Osteocyte (in vitro differentiated cells): ENCODE data around the gene KIF18B. TPM values are rescaled to one million over a fixed set of nuclear protein-coding genes. Genes with fewer than 3 reads are reported as not detected.

Experiments
- DNase-seq: peaks from one replicate; pipeline ENCODE4 v3.0.0; 2021; ENCODE audit warnings: mixed read lengths; ENCODE audit not compliant: unreplicated experiment; ENCODE audit errors: extremely low spot score
- H3K27ac Mint-ChIP-seq: one replicate; pipeline ENCODE4 v1.8.0; 2021; ENCODE audit warnings: mild to moderate bottlenecking, mixed read lengths; ENCODE audit not compliant: unreplicated experiment
- H3K27me3 Mint-ChIP-seq: one replicate; pipeline ENCODE4 v1.8.0; 2021; ENCODE audit warnings: mixed read lengths; ENCODE audit not compliant: unreplicated experiment
- H3K36me3 Mint-ChIP-seq: one replicate; pipeline ENCODE4 v1.8.0; 2021; ENCODE audit warnings: mixed read lengths; ENCODE audit not compliant: unreplicated experiment
- H3K4me1 Mint-ChIP-seq: one replicate; pipeline ENCODE4 v1.8.0; 2021; ENCODE audit warnings: mixed read lengths; ENCODE audit not compliant: unreplicated experiment
- H3K4me3 Mint-ChIP-seq: one replicate; pipeline ENCODE4 v1.8.0; 2021; ENCODE audit warnings: mild to moderate bottlenecking, moderate library complexity, mixed read lengths; ENCODE audit not compliant: unreplicated experiment
- H3K9me3 Mint-ChIP-seq: one replicate; pipeline ENCODE4 v1.8.0; 2021; ENCODE audit warnings: mixed read lengths; ENCODE audit not compliant: unreplicated experiment
- CTCF ChIP-seq: fragments of 200-600 bp; sonication (generic); IDR thresholded peaks from 2 replicates; pipeline ENCODE4 v1.5.0; 2021; ENCODE audit warnings: antibody characterized with exemption, mild to moderate bottlenecking, moderate library complexity
- total RNA-seq: library from RNA; stranded (reverse); gene quantifications from 2 replicates; pipeline ENCODE4 v1.2.1, GENCODE V29; 2021

KIF18B gene
- total RNA-seq, 1 donor from 2014 or later = 6.9 TPM

GRCh38 chr17:44917456-44917855 is 30.1 kb downstream of the KIF18B start:
- H3K27ac Mint-ChIP-seq = peak overlapping the region; percentile 18
- H3K36me3 Mint-ChIP-seq = no peaks in the 10 kb centered on the region
- DNase-seq = no peak
- H3K4me1 Mint-ChIP-seq = peaks cover 30% of the 10 kb centered on the region
- no peak overlapping the region for H3K4me3 Mint-ChIP-seq
- H3K27me3 Mint-ChIP-seq = peaks cover 3% of the 10 kb centered on the region
- H3K9me3 Mint-ChIP-seq = no peaks in the 10 kb centered on the region
- TF ChIP-seq CTCF = no peak

DNA sequence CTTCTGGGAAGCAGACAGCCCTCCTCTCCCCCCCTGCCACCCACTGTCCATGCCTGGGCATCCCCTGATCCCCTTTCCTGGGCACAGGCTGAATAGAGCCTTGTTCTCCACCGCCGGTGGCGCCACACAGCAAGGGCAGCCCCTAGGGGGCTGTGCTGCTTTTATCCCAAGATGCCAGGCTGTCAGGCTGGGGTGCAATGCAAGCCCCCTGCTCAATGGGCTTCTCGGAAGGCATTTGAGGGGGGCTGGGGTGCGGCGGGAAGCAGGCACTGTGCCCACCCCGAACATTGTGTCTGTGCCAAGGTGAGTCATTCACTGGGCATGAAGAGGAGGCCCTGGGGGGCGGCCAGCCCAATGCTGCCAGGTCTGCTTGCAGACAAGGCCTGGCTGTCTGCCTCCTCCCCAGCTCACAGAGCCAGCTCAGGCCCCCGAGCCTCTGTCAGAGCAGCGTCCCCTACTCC is 30.8 kb downstream of the KIF18B start:
- no peak for TF ChIP-seq CTCF
- no peaks in the 10 kb centered on the region for H3K9me3 Mint-ChIP-seq
- peak overlapping the region; percentile 54 for H3K27ac Mint-ChIP-seq
- H3K36me3 Mint-ChIP-seq = no peaks in the 10 kb centered on the region
- H3K27me3 Mint-ChIP-seq = peaks cover 3% of the 10 kb centered on the region
- H3K4me1 Mint-ChIP-seq = peaks cover 32% of the 10 kb centered on the region
- H3K4me3 Mint-ChIP-seq = no peak overlapping the region
- no peak for DNase-seq

DNA sequence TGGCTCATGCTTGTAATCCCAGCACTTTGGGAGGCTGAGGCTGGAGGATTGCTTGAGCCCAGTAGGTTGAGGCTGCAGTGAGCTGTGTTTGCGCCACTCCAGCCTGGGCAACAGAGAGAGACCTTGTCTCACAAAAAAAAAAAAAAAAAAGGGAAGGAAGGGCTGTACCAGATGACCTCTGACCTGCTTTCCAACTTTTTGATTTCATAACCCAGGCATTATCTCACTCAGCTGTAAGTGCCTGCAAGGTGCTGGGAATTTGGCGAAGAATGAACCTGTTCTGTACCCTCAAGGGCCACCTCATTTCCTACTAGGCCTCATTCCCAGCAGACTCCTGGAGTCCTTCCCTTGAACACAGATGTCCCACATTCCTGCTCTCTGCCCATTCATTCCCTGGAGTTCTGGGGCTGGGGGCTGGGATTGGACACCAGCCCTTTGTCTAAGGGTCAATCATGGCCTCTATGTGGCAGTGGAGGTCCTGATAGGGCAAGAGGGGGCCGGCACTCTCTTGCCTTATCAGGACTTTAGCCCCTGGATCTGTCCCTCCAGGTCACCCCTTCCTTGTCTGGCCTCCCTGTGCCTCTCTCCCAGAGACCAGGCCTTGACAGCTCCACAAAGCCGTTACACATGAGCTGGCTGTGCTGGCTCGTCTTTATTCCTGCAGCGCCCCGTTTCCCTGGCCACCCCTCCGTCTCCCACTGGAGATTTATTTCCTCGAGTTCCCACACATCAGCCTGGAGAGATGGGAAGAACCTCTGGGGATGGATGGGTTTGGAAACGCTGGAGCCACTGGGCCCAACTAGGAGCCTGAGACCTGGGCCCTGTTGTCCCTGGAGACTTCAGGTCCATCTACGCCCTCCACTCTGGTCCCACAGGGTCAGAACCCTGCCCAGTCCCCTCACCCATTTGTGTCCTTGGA is 31.5 kb downstream of the KIF18B start:
- Mint-ChIP-seq H3K4me3 (no peak overlapping the region), H3K36me3 (no peaks in the 10 kb centered on the region), H3K9me3 (no peaks in the 10 kb centered on the region), H3K4me1 (peaks cover 28% of the 10 kb centered on the region), H3K27me3 (peaks cover 3% of the 10 kb centered on the region), H3K27ac (peak overlapping the region; percentile 44)
- DNase-seq = no peak
- TF ChIP-seq CTCF = no peak

- H3K36me3 Mint-ChIP-seq = no peaks in the 10 kb centered on the region
- H3K9me3 Mint-ChIP-seq = no peaks in the 10 kb centered on the region
- H3K27me3 Mint-ChIP-seq = peaks cover 3% of the 10 kb centered on the region
- no peak for DNase-seq
- H3K27ac Mint-ChIP-seq = peak within 1 kb of the TSS; percentile 44
- no peak within 1 kb of the TSS for H3K4me3 Mint-ChIP-seq
- peaks cover 35% of the 10 kb centered on the region for H3K4me1 Mint-ChIP-seq
- no peak for TF ChIP-seq CTCF
These were observed 32.2 kb downstream of the KIF18B start, which contains the start of gene GFAP for GRCh38 chr17:44915321-44915726. TSS of gene GFAP (minus strand) at chr17:44915500. CDS start at chr17:44915486, 14 bp downstream.

- Mint-ChIP-seq H3K4me1 (peaks cover 34% of the 10 kb centered on the region), H3K9me3 (no peaks in the 10 kb centered on the region), H3K27ac (no peak overlapping the region), H3K4me3 (no peak overlapping the region), H3K36me3 (no peaks in the 10 kb centered on the region), H3K27me3 (no peaks in the 10 kb centered on the region)
- TF ChIP-seq CTCF = no peak
- no peak for DNase-seq
These were observed 32.8 kb downstream of the KIF18B start for GRCh38 chr17:44914698-44915271.
